A549 (cell line): ENCODE data around the gene UFC1. TPM values are rescaled to one million over a fixed set of nuclear protein-coding genes. Genes with fewer than 3 reads are reported as not detected.

Experiments used
- ATAC-seq, 2 experiments: fragments of 200-7000 bp in 1 of 2; fragments of >200 bp in 1 of 2; cut with Nextera tagmentation in 1 of 2; cut with Tn5 transposase in 1 of 2; 3 replicates each; pipeline versions ENCODE4 v1.8.0 to v1.9.1; 2018 to 2020; ENCODE audit warnings: mild to moderate bottlenecking in 1 of 2, moderate library complexity in 1 of 2
- CTCF ChIA-PET: fragments of 300-600 bp; sonication (Branson Sonifier 250); formaldehyde crosslinking; extraction: SDS; loops from one replicate; lab custom pipeline; 2021; ENCODE audit warnings: antibody characterized with exemption, inconsistent platforms; lab: Yijun Ruan, JAX
- POLR2A ChIA-PET: fragments of 350-600 bp; formaldehyde crosslinking; extraction: SDS; loops from one replicate; lab custom pipeline; 2021; ENCODE audit warnings: antibody characterized with exemption, inconsistent platforms; lab: Yijun Ruan, JAX
- DNase-seq, 2 experiments: peaks; one replicate each; pipeline versions ENCODE4 v3.0.0 to v3.0.0-alpha.2; 2011 to 2016; ENCODE audit warnings: low read depth in 1 of 2, low spot score in 1 of 2
- FAIRE-seq: peaks from 2 replicates; lab custom pipeline; 2011; peaks lifted over from hg19 to GRCh38; lab: Jason Lieb, UNC
- H3K27ac ChIP-seq, 2 experiments: fragments of >200 bp; sonication (Bioruptor Twin); formaldehyde crosslinking; 3 replicates each; pipeline ENCODE4 v1.5.1; 2016 to 2017
- H3K4me1 ChIP-seq: fragments of >200 bp; sonication (Bioruptor Twin); formaldehyde crosslinking; 3 replicates; pipeline ENCODE4 v1.6.1; 2016
- H3K4me2 ChIP-seq: fragments of >200 bp; sonication (Bioruptor Twin); formaldehyde crosslinking; 3 replicates; pipeline ENCODE4 v1.6.1; 2016
- H3K4me3 ChIP-seq: fragments of >200 bp; sonication (Bioruptor Twin); formaldehyde crosslinking; 3 replicates; pipeline ENCODE4 v1.5.1; 2016
- H3K9me3 ChIP-seq: fragments of >200 bp; sonication (Bioruptor Twin); formaldehyde crosslinking; 3 replicates; pipeline ENCODE4 v1.6.1; 2016
- BHLHE40 ChIP-seq: IDR thresholded peaks from 2 replicates; pipeline ENCODE4 v1.6.1; 2012; ENCODE audit warnings: low read depth, low read length, inconsistent platforms
- CEBPB ChIP-seq, 2 experiments: fragments of >200 bp in 1 of 2; sonication (Bioruptor Twin) in 1 of 2; formaldehyde crosslinking in 1 of 2; IDR thresholded peaks; 2 replicates each; pipeline ENCODE4 v1.6.1; 2012 to 2016
- E2F6 ChIP-seq: IDR thresholded peaks from 2 replicates; pipeline ENCODE4 v1.6.1; 2012; ENCODE audit warnings: low read depth, borderline replicate concordance
- EHF ChIP-seq: fragments of 250-450 bp; sonication (Bioruptor Pico); IDR thresholded peaks from 2 replicates; pipeline ENCODE4 v1.5.0; 2020; ENCODE audit warnings: mild to moderate bottlenecking
- ELK1 ChIP-seq: fragments of 150-350 bp; IDR thresholded peaks from 2 replicates; pipeline ENCODE4 v1.6.1; 2014; ENCODE audit warnings: low read depth, mild to moderate bottlenecking, low read length
- FOSB ChIP-seq: fragments of 250-450 bp; sonication (Bioruptor Pico); IDR thresholded peaks from 2 replicates; pipeline ENCODE4 v1.5.0; 2020; ENCODE audit warnings: mild to moderate bottlenecking, moderate library complexity
- FOXS1 ChIP-seq: fragments of 250-450 bp; sonication (Bioruptor Pico); IDR thresholded peaks from 2 replicates; pipeline ENCODE4 v1.5.0; 2020; ENCODE audit warnings: mild to moderate bottlenecking, moderate library complexity
- HDAC2 ChIP-seq: fragments of 200-600 bp; sonication (generic); IDR thresholded peaks from 2 replicates; pipeline ENCODE4 v1.6.1; 2016
- HES2 ChIP-seq: fragments of >200 bp; sonication (Bioruptor Twin); formaldehyde crosslinking; IDR thresholded peaks from 2 replicates; pipeline ENCODE4 v1.6.1; 2016
- HOXA7 ChIP-seq: fragments of 250-450 bp; sonication (Bioruptor Pico); IDR thresholded peaks from 2 replicates; pipeline ENCODE4 v1.5.0; 2020; ENCODE audit warnings: mild to moderate bottlenecking, moderate library complexity
- HOXB13 ChIP-seq: fragments of 250-450 bp; sonication (Bioruptor Pico); IDR thresholded peaks from 2 replicates; pipeline ENCODE4 v1.5.0; 2020; ENCODE audit warnings: low read depth, mild to moderate bottlenecking, moderate library complexity
- HOXB5 ChIP-seq: fragments of 250-450 bp; sonication (Bioruptor Pico); IDR thresholded peaks from 2 replicates; pipeline ENCODE4 v1.5.0; 2020; ENCODE audit warnings: mild to moderate bottlenecking, moderate library complexity
- JUN ChIP-seq, 2 experiments: fragments of >200 bp; sonication (Bioruptor Twin); formaldehyde crosslinking; IDR thresholded peaks; 2 replicates in 1 of 2; 3 replicates in 1 of 2; pipeline ENCODE4 v1.6.1; 2016 to 2017
- MAFK ChIP-seq: fragments of 450-650 bp; IDR thresholded peaks from 2 replicates; pipeline ENCODE4 v1.6.1; 2014; ENCODE audit not compliant: partially characterized antibody
- MAX ChIP-seq: IDR thresholded peaks from 2 replicates; pipeline ENCODE4 v1.6.1; 2012
- MAZ ChIP-seq: fragments of 150-350 bp; IDR thresholded peaks from 2 replicates; pipeline ENCODE4 v1.6.1; 2014; ENCODE audit warnings: antibody characterized with exemption, low read depth, low read length, borderline replicate concordance
- PBX3 ChIP-seq: IDR thresholded peaks from 2 replicates; pipeline ENCODE4 v1.6.1; 2012
- PHF8 ChIP-seq: fragments of 200-600 bp; sonication (generic); IDR thresholded peaks from 2 replicates; pipeline ENCODE4 v1.6.1; 2016; ENCODE audit warnings: low read depth, mild to moderate bottlenecking, antibody characterized with exemption, moderate library complexity, borderline replicate concordance
- POLR2A ChIP-seq: IDR thresholded peaks from 2 replicates; pipeline ENCODE4 v1.6.1; 2012; ENCODE audit warnings: mild to moderate bottlenecking, low read length
- RAD21 ChIP-seq, 2 experiments: fragments of >200 bp in 1 of 2; sonication (Bioruptor Twin) in 1 of 2; formaldehyde crosslinking in 1 of 2; IDR thresholded peaks in 1 of 2; conservative IDR thresholded peaks in 1 of 2; 2 replicates in 1 of 2; 3 replicates in 1 of 2; pipeline ENCODE4 v1.6.1; 2012 to 2018; ENCODE audit warnings: inconsistent platforms in 1 of 2
- RFX5 ChIP-seq: fragments of 450-650 bp; IDR thresholded peaks from 2 replicates; pipeline ENCODE4 v1.7.1; 2014; ENCODE audit warnings: antibody characterized with exemption, mild to moderate bottlenecking, moderate library complexity
- SMC3 ChIP-seq: fragments of >200 bp; sonication (Bioruptor Twin); formaldehyde crosslinking; IDR thresholded peaks from 3 replicates; pipeline ENCODE4 v1.6.1; 2018; ENCODE audit warnings: inconsistent platforms
- SREBF2 ChIP-seq: fragments of 450-650 bp; IDR thresholded peaks from 2 replicates; pipeline ENCODE4 v1.6.1; 2014; ENCODE audit warnings: mild to moderate bottlenecking, moderate library complexity
- TFCP2L1 ChIP-seq: fragments of 250-450 bp; sonication (Bioruptor Pico); IDR thresholded peaks from 2 replicates; pipeline ENCODE4 v1.5.0; 2021; ENCODE audit warnings: mild to moderate bottlenecking
- ZNF302 ChIP-seq: fragments of 250-450 bp; sonication (Bioruptor Pico); IDR thresholded peaks from 2 replicates; pipeline ENCODE4 v1.9.0; 2021; ENCODE audit warnings: inconsistent platforms, mild to moderate bottlenecking, moderate library complexity
- ZSCAN20 ChIP-seq: fragments of 250-450 bp; sonication (Bioruptor Pico); IDR thresholded peaks from 2 replicates; pipeline ENCODE4 v1.8.0; 2022; ENCODE audit warnings: mild to moderate bottlenecking, moderate library complexity
- WGBS: methylation state at CpG from one replicate; pipeline ENCODE4 v1.1.6; 2017; ENCODE audit errors: missing lambda C conversion rate; 5-methylcytosine and 5-hydroxymethylcytosine counted together
- polyA plus RNA-seq, 4 experiments: library from polyadenylated mRNA; depleted of rRNA in 3 of 4; stranded (reverse); fragments of >200 nt; fragmentation: RNase III in 1 of 4; extraction: RNeasy Plus Mini Kit Qiagen cat#74134 plus additional on column Dnase treatment in 1 of 4; gene quantifications; 2 replicates in 3 of 4; 3 replicates in 1 of 4; pipeline ENCODE4 v1.2.3, GENCODE V29; 2011 to 2017
- TF ChIP-seq, protein P1 (sequence below): fragments of >200 bp; sonication (Bioruptor Twin); formaldehyde crosslinking; IDR thresholded peaks from 3 replicates; pipeline ENCODE4 v1.6.1; 2016
- TF ChIP-seq, protein P2 (sequence below): fragments of 200-600 bp; sonication (generic); IDR thresholded peaks from 2 replicates; pipeline ENCODE4 v1.6.1; 2016; ENCODE audit warnings: antibody characterized with exemption, mild to moderate bottlenecking, moderate library complexity

The UFC1 gene
- polyA plus RNA-seq, 2 of the 4 experiments (the other 2 are of a cell fraction): 115 to 153 TPM

- 0 out of 2 replicates have a peak, but pooled peaks have one; percentile 25 for TF ChIP-seq HOXB13 (CRISPR knock-in tag)
- peak; percentile 88; the same call in 1 of the 2 replicates for TF ChIP-seq PHF8
- no peak for TF ChIP-seq ZNF302 (CRISPR knock-in tag)
- no peak for TF ChIP-seq HOXA7 (CRISPR knock-in tag)
- no peak for TF ChIP-seq SMC3
- no peak for TF ChIP-seq HES2
- TF ChIP-seq SREBF2: no peak
- no peak for TF ChIP-seq HDAC2
- TF ChIP-seq, protein P1, sequence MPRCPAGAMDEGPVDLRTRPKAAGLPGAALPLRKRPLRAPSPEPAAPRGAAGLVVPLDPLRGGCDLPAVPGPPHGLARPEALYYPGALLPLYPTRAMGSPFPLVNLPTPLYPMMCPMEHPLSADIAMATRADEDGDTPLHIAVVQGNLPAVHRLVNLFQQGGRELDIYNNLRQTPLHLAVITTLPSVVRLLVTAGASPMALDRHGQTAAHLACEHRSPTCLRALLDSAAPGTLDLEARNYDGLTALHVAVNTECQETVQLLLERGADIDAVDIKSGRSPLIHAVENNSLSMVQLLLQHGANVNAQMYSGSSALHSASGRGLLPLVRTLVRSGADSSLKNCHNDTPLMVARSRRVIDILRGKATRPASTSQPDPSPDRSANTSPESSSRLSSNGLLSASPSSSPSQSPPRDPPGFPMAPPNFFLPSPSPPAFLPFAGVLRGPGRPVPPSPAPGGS: peak; percentile 79; the same call in 2 of the 3 replicates
- no peak for TF ChIP-seq RAD21 (conservative IDR thresholded peaks at IDR 0.05 in 1 of 2, IDR thresholded peaks at IDR 0.05 in 1 of 2)
- no peak for TF ChIP-seq MAZ
- no peak for TF ChIP-seq CEBPB (IDR thresholded peaks at IDR 0.05)
- peak; percentile 55; the same call in 1 of the 2 replicates for TF ChIP-seq EHF (CRISPR knock-in tag)
- TF ChIP-seq BHLHE40: no peak
- no peak for TF ChIP-seq TFCP2L1 (CRISPR knock-in tag)
- TF ChIP-seq PBX3: no peak
- no peak for TF ChIP-seq E2F6
- TF ChIP-seq RFX5: no peak
- no peak for TF ChIP-seq ELK1
- no peak for TF ChIP-seq FOXS1 (CRISPR knock-in tag)
- TF ChIP-seq POLR2A: peak; percentile 63; the same call in 1 of the 2 replicates
- TF ChIP-seq FOSB (CRISPR knock-in tag): no peak
- TF ChIP-seq MAX: peak; percentile 92
- TF ChIP-seq MAFK: no peak
- TF ChIP-seq JUN (IDR thresholded peaks at IDR 0.05): peak; percentile 88
- TF ChIP-seq, all 56 proteins: peak for 12
Measured at GRCh38 chr1:161153682-161154337, at the start of gene UFC1 (continued).

GRCh38 chr1:161106431-161106830 is 47.3 kb upstream of the UFC1 start:
- ATAC-seq (no peak), FAIRE-seq (no peak), DNase-seq (no peak)
- Histone ChIP-seq H3K27ac (no peak overlapping the region), H3K4me2 (no peak overlapping the region), H3K4me3 (no peak overlapping the region), H3K4me1 (no peaks in the 10 kb centered on the region), H3K9me3 (no peaks in the 10 kb centered on the region)
- ChIA-PET CTCF (interaction anchor here (0.6 to 5.2 kb wide), 3 partner anchors 9 to 70 kb away, joined by 3 to 30 read pairs (median 3); partner anchors contain the start of gene KLHDC9), POLR2A (no interaction called here)
- 93% methylated on average over 1 of the region's 1 CpG for WGBS
- TF ChIP-seq ZSCAN20 (CRISPR knock-in tag): no peak
- TF ChIP-seq, protein P2, sequence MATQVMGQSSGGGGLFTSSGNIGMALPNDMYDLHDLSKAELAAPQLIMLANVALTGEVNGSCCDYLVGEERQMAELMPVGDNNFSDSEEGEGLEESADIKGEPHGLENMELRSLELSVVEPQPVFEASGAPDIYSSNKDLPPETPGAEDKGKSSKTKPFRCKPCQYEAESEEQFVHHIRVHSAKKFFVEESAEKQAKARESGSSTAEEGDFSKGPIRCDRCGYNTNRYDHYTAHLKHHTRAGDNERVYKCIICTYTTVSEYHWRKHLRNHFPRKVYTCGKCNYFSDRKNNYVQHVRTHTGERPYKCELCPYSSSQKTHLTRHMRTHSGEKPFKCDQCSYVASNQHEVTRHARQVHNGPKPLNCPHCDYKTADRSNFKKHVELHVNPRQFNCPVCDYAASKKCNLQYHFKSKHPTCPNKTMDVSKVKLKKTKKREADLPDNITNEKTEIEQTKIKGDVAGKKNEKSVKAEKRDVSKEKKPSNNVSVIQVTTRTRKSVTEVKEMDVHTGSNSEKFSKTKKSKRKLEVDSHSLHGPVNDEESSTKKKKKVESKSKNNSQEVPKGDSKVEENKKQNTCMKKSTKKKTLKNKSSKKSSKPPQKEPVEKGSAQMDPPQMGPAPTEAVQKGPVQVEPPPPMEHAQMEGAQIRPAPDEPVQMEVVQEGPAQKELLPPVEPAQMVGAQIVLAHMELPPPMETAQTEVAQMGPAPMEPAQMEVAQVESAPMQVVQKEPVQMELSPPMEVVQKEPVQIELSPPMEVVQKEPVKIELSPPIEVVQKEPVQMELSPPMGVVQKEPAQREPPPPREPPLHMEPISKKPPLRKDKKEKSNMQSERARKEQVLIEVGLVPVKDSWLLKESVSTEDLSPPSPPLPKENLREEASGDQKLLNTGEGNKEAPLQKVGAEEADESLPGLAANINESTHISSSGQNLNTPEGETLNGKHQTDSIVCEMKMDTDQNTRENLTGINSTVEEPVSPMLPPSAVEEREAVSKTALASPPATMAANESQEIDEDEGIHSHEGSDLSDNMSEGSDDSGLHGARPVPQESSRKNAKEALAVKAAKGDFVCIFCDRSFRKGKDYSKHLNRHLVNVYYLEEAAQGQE: no peak
- TF ChIP-seq CEBPB (IDR thresholded peaks at IDR 0.05): no peak
- TF ChIP-seq E2F6: no peak
- TF ChIP-seq, protein P1: no peak
- no peak for TF ChIP-seq HOXB5 (CRISPR knock-in tag)
- TF ChIP-seq RFX5: no peak
